Liver (tissue), 9 donors: ENCODE data around the gene MYB. TPM values are rescaled to one million over a fixed set of nuclear protein-coding genes. Genes with fewer than 3 reads are reported as not detected.

Experiments used
- DNase-seq: peaks from one replicate; pipeline ENCODE4 v3.0.0-alpha.2; 2017; ENCODE audit warnings: low spot score
- H3K27ac ChIP-seq, 2 donors: one replicate each; pipeline ENCODE4 v1.7.0; 2013; ENCODE audit warnings: inconsistent platforms in 2 of 2, low read length in 2 of 2, control low read depth in 1 of 2, low read depth in 1 of 2, mild to moderate bottlenecking in 1 of 2
- H3K27me3 ChIP-seq, 4 donors: one replicate each; pipeline versions ENCODE4 v1.6.1 to v1.7.0; 2013; ENCODE audit warnings: low read length in 3 of 4, inconsistent platforms in 1 of 4, mild to moderate bottlenecking in 1 of 4, moderate library complexity in 1 of 4; ENCODE audit not compliant: control insufficient read depth in 4 of 4, insufficient read depth in 4 of 4
- H3K36me3 ChIP-seq, 4 donors: one replicate each; pipeline versions ENCODE4 v1.6.1 to v1.7.0; 2013; ENCODE audit warnings: low read length in 3 of 4, mild to moderate bottlenecking in 3 of 4, low read depth in 1 of 4, moderate library complexity in 1 of 4; ENCODE audit not compliant: control insufficient read depth in 4 of 4, insufficient read depth in 3 of 4
- H3K4me1 ChIP-seq, 4 donors: one replicate each; pipeline versions ENCODE4 v1.6.1 to v1.7.0; 2013; ENCODE audit warnings: low read length in 3 of 4, mild to moderate bottlenecking in 3 of 4, moderate library complexity in 1 of 4; ENCODE audit not compliant: control insufficient read depth in 4 of 4, insufficient read depth in 4 of 4
- H3K4me3 ChIP-seq, 3 donors: one replicate each; pipeline versions ENCODE4 v1.6.1 to v1.7.0; 2013; ENCODE audit warnings: low read length in 3 of 3, control low read depth in 1 of 3, low read depth in 1 of 3, mild to moderate bottlenecking in 1 of 3
- H3K9ac ChIP-seq, 2 donors: one replicate each; pipeline ENCODE4 v1.7.0; 2013; ENCODE audit warnings: low read length in 2 of 2, mild to moderate bottlenecking in 2 of 2, moderate library complexity in 2 of 2, control low read depth in 1 of 2, low read depth in 1 of 2
- H3K9me3 ChIP-seq, 4 donors: one replicate each; pipeline versions ENCODE4 v1.6.1 to v1.7.0; 2013; ENCODE audit warnings: low read length in 3 of 4; ENCODE audit not compliant: control insufficient read depth in 4 of 4
- ATF3 ChIP-seq: IDR thresholded peaks from 2 replicates; pipeline ENCODE4 v1.6.1; 2016; ENCODE audit warnings: antibody characterized with exemption
- CTCF ChIP-seq: fragments of 150-350 bp; IDR thresholded peaks from 2 replicates; pipeline ENCODE4 v1.5.1; 2017; ENCODE audit warnings: improper control_type of control experiment, low read depth, low read length; ENCODE audit not compliant: missing input control
- EGR1 ChIP-seq, 2 donors: IDR thresholded peaks; 2 replicates each; pipeline ENCODE4 v1.6.1; 2016 to 2018; ENCODE audit warnings: antibody characterized with exemption in 2 of 2, low read depth in 2 of 2
- FOXA1 ChIP-seq: IDR thresholded peaks from 2 replicates; pipeline ENCODE4 v1.6.1; 2016; ENCODE audit warnings: antibody characterized with exemption
- FOXA2 ChIP-seq: IDR thresholded peaks from 2 replicates; pipeline ENCODE4 v1.6.1; 2016; ENCODE audit warnings: antibody characterized with exemption
- GABPA ChIP-seq, 2 donors: IDR thresholded peaks in 1 of 2; conservative IDR thresholded peaks in 1 of 2; 2 replicates each; pipeline ENCODE4 v1.6.1; 2016; ENCODE audit warnings: antibody characterized with exemption in 2 of 2, mild to moderate bottlenecking in 1 of 2, moderate library complexity in 1 of 2
- HNF4A ChIP-seq, 2 donors: conservative IDR thresholded peaks; 2 replicates each; pipeline ENCODE4 v1.6.1; 2016; ENCODE audit warnings: antibody characterized with exemption in 2 of 2, mild to moderate bottlenecking in 2 of 2
- HNF4G ChIP-seq: IDR thresholded peaks from 2 replicates; pipeline ENCODE4 v1.6.1; 2016; ENCODE audit warnings: antibody characterized with exemption
- JUND ChIP-seq, 2 donors: IDR thresholded peaks; 2 replicates each; pipeline ENCODE4 v1.6.1; 2016; ENCODE audit warnings: antibody characterized with exemption in 2 of 2
- MAX ChIP-seq: IDR thresholded peaks from 2 replicates; pipeline ENCODE4 v1.6.1; 2016; ENCODE audit warnings: antibody characterized with exemption
- NR2F2 ChIP-seq: IDR thresholded peaks from 2 replicates; pipeline ENCODE4 v1.6.1; 2016; ENCODE audit warnings: antibody characterized with exemption
- RAD21 ChIP-seq, 2 donors: IDR thresholded peaks; 2 replicates each; pipeline ENCODE4 v1.6.1; 2016; ENCODE audit warnings: antibody characterized with exemption in 2 of 2, mild to moderate bottlenecking in 2 of 2
- REST ChIP-seq: IDR thresholded peaks from 2 replicates; pipeline ENCODE4 v1.6.1; 2016; ENCODE audit warnings: antibody characterized with exemption, mild to moderate bottlenecking
- RXRA ChIP-seq, 2 donors: IDR thresholded peaks; 2 replicates each; pipeline ENCODE4 v1.6.1; 2017 to 2018; ENCODE audit warnings: antibody characterized with exemption in 2 of 2, mild to moderate bottlenecking in 1 of 2
- SP1 ChIP-seq: IDR thresholded peaks from 2 replicates; pipeline ENCODE4 v1.6.1; 2018; ENCODE audit warnings: antibody characterized with exemption, mild to moderate bottlenecking
- TAF1 ChIP-seq: conservative IDR thresholded peaks from 2 replicates; pipeline ENCODE4 v1.6.1; 2016; ENCODE audit warnings: antibody characterized with exemption, mild to moderate bottlenecking
- YY1 ChIP-seq: IDR thresholded peaks from 2 replicates; pipeline ENCODE4 v1.6.1; 2016; ENCODE audit warnings: antibody characterized with exemption, mild to moderate bottlenecking
- ZBTB33 ChIP-seq: IDR thresholded peaks from 2 replicates; pipeline ENCODE4 v1.6.1; 2016; ENCODE audit warnings: antibody characterized with exemption
- WGBS: extraction: QIAGEN DNeasy Blood & Tissue Kit; methylation state at CpG from one replicate; pipeline ENCODE4 v1.1.7; 2013; 5-methylcytosine and 5-hydroxymethylcytosine counted together
- polyA plus RNA-seq, 2 donors: library from polyadenylated mRNA; stranded (reverse) in 1 of 2; unstranded in 1 of 2; fragments of 200-250 nt in 1 of 2; fragments of >200 nt in 1 of 2; fragmentation: Nextera tagmentation in 1 of 2; extraction: Ambion mirVana in 1 of 2; gene quantifications; one replicate each; pipeline versions ENCODE4 v1.2.1 to v1.2.3, GENCODE V29; 2013 to 2015
- total RNA-seq, 2 donors: library from RNA; depleted of rRNA; stranded (reverse); fragments of >200 nt; gene quantifications; one replicate each; pipeline ENCODE4 v1.2.3, GENCODE V29; 2014
- donor health status: healthy.
- donor health status: healthy.
- donor health status: healthy.
- donor health status: healthy.
- donor health status: healthy.

MYB gene
- total and polyA plus RNA-seq, 4 donors: 0.08 to 19.8 (median 0.11) TPM

GRCh38 chr6:135227758-135228157, 46.6 kb downstream of the MYB start (continued):
- no peak for TF ChIP-seq REST

GRCh38 chr6:135228486-135228885, 47.4 kb downstream of the MYB start:
- H3K9ac ChIP-seq: no peak overlapping the region
- H3K27me3 ChIP-seq: no peaks in the 10 kb centered on the region
- no peaks in the 10 kb centered on the region for H3K36me3 ChIP-seq
- 95% methylated on average over 6 of the region's 6 CpGs for WGBS
- no peaks in the 10 kb centered on the region for H3K9me3 ChIP-seq
- no peak overlapping the region for H3K27ac ChIP-seq
- DNase-seq: no peak
- TF ChIP-seq EGR1 (IDR thresholded peaks at IDR 0.05; ENCODE audit: low read depth in 2 of 2) (no peak), YY1 (no peak), HNF4A (conservative IDR thresholded peaks at IDR 0.05) (no peak), RAD21 (IDR thresholded peaks at IDR 0.05) (no peak), CTCF (no peak), FOXA1 (no peak), FOXA2 (no peak), ZBTB33 (no peak), JUND (IDR thresholded peaks at IDR 0.05) (no peak), TAF1 (no peak), HNF4G (no peak), RXRA (IDR thresholded peaks at IDR 0.05) (no peak), GABPA (IDR thresholded peaks at IDR 0.05 in 1 of 2, conservative IDR thresholded peaks at IDR 0.05 in 1 of 2) (no peak), SP1 (no peak), ATF3 (no peak), NR2F2 (no peak), MAX (no peak), REST (no peak)
- H3K4me3 ChIP-seq: no peak overlapping the region
- no peaks in the 10 kb centered on the region for H3K4me1 ChIP-seq
